ENCODE data around the gene NAALADL2.

Gene NAALADL2

GRCh38 chr3:175477651-175478224, 618.6 kb downstream of the NAALADL2 start:
- H3K27me3 Mint-ChIP-seq: no peaks in the 10 kb centered on the region
- H3K27ac Mint-ChIP-seq: no peak overlapping the region
- no peak for ATAC-seq (replicated peaks)
- H3K9me3 Mint-ChIP-seq: peaks cover 3 to 8% of the 10 kb centered on the region in 2 donors
- no peaks in the 10 kb centered on the region for H3K4me1 Mint-ChIP-seq (ENCODE audit: low read depth in 2 of 2)
- no peak for DNase-seq
- no peaks in the 10 kb centered on the region for H3K36me3 Mint-ChIP-seq (ENCODE audit: insufficient read depth)
- no peak overlapping the region for H3K4me3 Mint-ChIP-seq

- no peaks in the 10 kb centered on the region for H3K4me1 Mint-ChIP-seq (ENCODE audit: low read depth in 2 of 2)
- H3K27ac Mint-ChIP-seq: no peak overlapping the region
- DNase-seq (no peak), ATAC-seq (replicated peaks) (no peak)
- no peaks in the 10 kb centered on the region for H3K36me3 Mint-ChIP-seq (ENCODE audit: insufficient read depth)
- H3K4me3 Mint-ChIP-seq: no peak overlapping the region
- H3K9me3 Mint-ChIP-seq: peaks cover 3 to 8% of the 10 kb centered on the region in 2 donors
- no peaks in the 10 kb centered on the region for H3K27me3 Mint-ChIP-seq
These were observed 619.2 kb downstream of the NAALADL2 start for GRCh38 chr3:175478301-175478700.

GRCh38 chr3:175479175-175479574, 620.0 kb downstream of the NAALADL2 start:
- DNase-seq (no peak), ATAC-seq (replicated peaks) (no peak)
- H3K27ac Mint-ChIP-seq: no peak overlapping the region

GRCh38 chr3:175479800-175480199, 620.7 kb downstream of the NAALADL2 start:
- Mint-ChIP-seq H3K27me3 (no peaks in the 10 kb centered on the region), H3K27ac (no peak overlapping the region), H3K36me3 (ENCODE audit: insufficient read depth) (no peaks in the 10 kb centered on the region), H3K4me1 (ENCODE audit: low read depth in 2 of 2) (no peaks in the 10 kb centered on the region), H3K4me3 (no peak overlapping the region), H3K9me3 (peaks cover 3 to 8% of the 10 kb centered on the region in 2 donors)
- DNase-seq (no peak), ATAC-seq (replicated peaks) (no peak)

More at GRCh38 chr3:175479175-175479574, 620.0 kb downstream of the NAALADL2 start:
- H3K9me3 Mint-ChIP-seq: peaks cover 3 to 8% of the 10 kb centered on the region in 2 donors
- H3K27me3 Mint-ChIP-seq: no peaks in the 10 kb centered on the region
- H3K4me3 Mint-ChIP-seq: no peak overlapping the region
- H3K36me3 Mint-ChIP-seq (ENCODE audit: insufficient read depth): no peaks in the 10 kb centered on the region
- no peaks in the 10 kb centered on the region for H3K4me1 Mint-ChIP-seq (ENCODE audit: low read depth in 2 of 2)

GRCh38 chr3:175484666-175485065, 625.5 kb downstream of the NAALADL2 start:
- Mint-ChIP-seq H3K4me3 (no peak overlapping the region), H3K4me1 (ENCODE audit: low read depth in 2 of 2) (no peaks in the 10 kb centered on the region), H3K9me3 (peaks cover 6 to 9% of the 10 kb centered on the region in 2 donors), H3K27me3 (no peaks in the 10 kb centered on the region), H3K36me3 (ENCODE audit: insufficient read depth) (no peaks in the 10 kb centered on the region), H3K27ac (no peak overlapping the region)
- DNase-seq: no peak
- ATAC-seq (replicated peaks): no peak

- H3K4me1 Mint-ChIP-seq (ENCODE audit: low read depth in 2 of 2): no peaks in the 10 kb centered on the region
- H3K27ac Mint-ChIP-seq: no peak overlapping the region
- H3K36me3 Mint-ChIP-seq (ENCODE audit: insufficient read depth): no peaks in the 10 kb centered on the region
- DNase-seq (no peak), ATAC-seq (replicated peaks) (no peak)
- no peaks in the 10 kb centered on the region for H3K27me3 Mint-ChIP-seq
- H3K9me3 Mint-ChIP-seq: peaks cover 6 to 9% of the 10 kb centered on the region in 2 donors
- no peak overlapping the region for H3K4me3 Mint-ChIP-seq
These were observed 626.3 kb downstream of the NAALADL2 start for GRCh38 chr3:175485436-175485835.

- Mint-ChIP-seq H3K4me1 (ENCODE audit: low read depth in 2 of 2) (no peaks in the 10 kb centered on the region), H3K27ac (no peak overlapping the region), H3K4me3 (no peak overlapping the region), H3K36me3 (ENCODE audit: insufficient read depth) (no peaks in the 10 kb centered on the region), H3K27me3 (no peaks in the 10 kb centered on the region), H3K9me3 (peaks cover 6 to 9% of the 10 kb centered on the region in 2 donors)
- ATAC-seq (replicated peaks): no peak
- no peak for DNase-seq
These were observed 627.1 kb downstream of the NAALADL2 start for GRCh38 chr3:175486255-175486654.

- Mint-ChIP-seq H3K27me3 (no peaks in the 10 kb centered on the region), H3K4me3 (no peak overlapping the region), H3K27ac (no peak overlapping the region), H3K36me3 (ENCODE audit: insufficient read depth) (no peaks in the 10 kb centered on the region), H3K4me1 (ENCODE audit: low read depth in 2 of 2) (no peaks in the 10 kb centered on the region), H3K9me3 (peaks cover 6 to 9% of the 10 kb centered on the region in 2 donors)
- no peak for DNase-seq
- no peak for ATAC-seq (replicated peaks)
These were observed 630.3 kb downstream of the NAALADL2 start for GRCh38 chr3:175489406-175489805.

GRCh38 chr3:175493301-175493700, 634.2 kb downstream of the NAALADL2 start:
- Mint-ChIP-seq H3K4me3 (no peak overlapping the region), H3K4me1 (ENCODE audit: low read depth in 2 of 2) (no peaks in the 10 kb centered on the region), H3K9me3 (peaks cover 0 to 5% of the 10 kb centered on the region in 2 donors), H3K27me3 (no peaks in the 10 kb centered on the region), H3K27ac (no peak overlapping the region), H3K36me3 (ENCODE audit: insufficient read depth) (no peaks in the 10 kb centered on the region)
- DNase-seq: no peak
- no peak for ATAC-seq (replicated peaks)

- no peaks in the 10 kb centered on the region for H3K36me3 Mint-ChIP-seq (ENCODE audit: insufficient read depth)
- H3K4me3 Mint-ChIP-seq: no peak overlapping the region
- H3K9me3 Mint-ChIP-seq: peaks cover 0 to 6% of the 10 kb centered on the region in 2 donors
- ATAC-seq (replicated peaks): no peak
- no peaks in the 10 kb centered on the region for H3K4me1 Mint-ChIP-seq (ENCODE audit: low read depth in 2 of 2)
- no peak overlapping the region for H3K27ac Mint-ChIP-seq
- H3K27me3 Mint-ChIP-seq: no peaks in the 10 kb centered on the region
- DNase-seq: no peak
These were observed 636.2 kb downstream of the NAALADL2 start for GRCh38 chr3:175495331-175495730.

GRCh38 chr3:175502155-175502554, 643.0 kb downstream of the NAALADL2 start:
- Mint-ChIP-seq H3K27me3 (no peaks in the 10 kb centered on the region), H3K36me3 (ENCODE audit: insufficient read depth) (no peaks in the 10 kb centered on the region), H3K27ac (no peak overlapping the region), H3K4me3 (no peak overlapping the region), H3K4me1 (ENCODE audit: low read depth in 2 of 2) (no peaks in the 10 kb centered on the region), H3K9me3 (peaks cover 0 to 8% of the 10 kb centered on the region in 2 donors)
- DNase-seq (no peak), ATAC-seq (replicated peaks) (no peak)

- H3K27me3 Mint-ChIP-seq: no peaks in the 10 kb centered on the region
- DNase-seq (no peak), ATAC-seq (replicated peaks) (no peak)
- H3K4me3 Mint-ChIP-seq: no peak overlapping the region
- H3K27ac Mint-ChIP-seq: no peak overlapping the region
- H3K36me3 Mint-ChIP-seq (ENCODE audit: insufficient read depth): no peaks in the 10 kb centered on the region
- H3K4me1 Mint-ChIP-seq (ENCODE audit: low read depth in 2 of 2): no peaks in the 10 kb centered on the region
- H3K9me3 Mint-ChIP-seq: peaks cover 0 to 3% of the 10 kb centered on the region in 2 donors
These were observed 652.2 kb downstream of the NAALADL2 start for GRCh38 chr3:175511219-175511785.

GRCh38 chr3:175512700-175513099, 653.6 kb downstream of the NAALADL2 start:
- Mint-ChIP-seq H3K9me3 (peaks cover 2 to 5% of the 10 kb centered on the region in 2 donors), H3K27ac (no peak overlapping the region), H3K4me1 (ENCODE audit: low read depth in 2 of 2) (no peaks in the 10 kb centered on the region), H3K36me3 (ENCODE audit: insufficient read depth) (no peaks in the 10 kb centered on the region), H3K27me3 (no peaks in the 10 kb centered on the region), H3K4me3 (no peak overlapping the region)
- ATAC-seq (replicated peaks) (no peak), DNase-seq (no peak)

- ATAC-seq (replicated peaks) (no peak), DNase-seq (no peak)
- Mint-ChIP-seq H3K4me1 (ENCODE audit: low read depth in 2 of 2) (no peaks in the 10 kb centered on the region), H3K36me3 (ENCODE audit: insufficient read depth) (no peaks in the 10 kb centered on the region), H3K9me3 (peaks cover 2 to 14% of the 10 kb centered on the region in 2 donors), H3K27ac (no peak overlapping the region), H3K4me3 (no peak overlapping the region), H3K27me3 (no peaks in the 10 kb centered on the region)
These were observed 659.3 kb downstream of the NAALADL2 start for GRCh38 chr3:175518459-175518858.
